Liver (tissue), 9 donors: Measurements from ENCODE around the gene DNAL1. TPM values are rescaled to one million over a fixed set of nuclear protein-coding genes. Genes with fewer than 3 reads are reported as not detected.

ENCODE experiments used
- DNase-seq: peaks from one replicate; pipeline ENCODE4 v3.0.0-alpha.2; 2017; ENCODE audit warnings: low spot score
- H3K27ac ChIP-seq, 2 donors: one replicate each; pipeline ENCODE4 v1.7.0; 2013; ENCODE audit warnings: inconsistent platforms in 2 of 2, low read length in 2 of 2, control low read depth in 1 of 2, low read depth in 1 of 2, mild to moderate bottlenecking in 1 of 2
- H3K27me3 ChIP-seq, 4 donors: one replicate each; pipeline versions ENCODE4 v1.6.1 to v1.7.0; 2013; ENCODE audit warnings: low read length in 3 of 4, inconsistent platforms in 1 of 4, mild to moderate bottlenecking in 1 of 4, moderate library complexity in 1 of 4; ENCODE audit not compliant: control insufficient read depth in 4 of 4, insufficient read depth in 4 of 4
- H3K36me3 ChIP-seq, 4 donors: one replicate each; pipeline versions ENCODE4 v1.6.1 to v1.7.0; 2013; ENCODE audit warnings: low read length in 3 of 4, mild to moderate bottlenecking in 3 of 4, low read depth in 1 of 4, moderate library complexity in 1 of 4; ENCODE audit not compliant: control insufficient read depth in 4 of 4, insufficient read depth in 3 of 4
- H3K4me1 ChIP-seq, 4 donors: one replicate each; pipeline versions ENCODE4 v1.6.1 to v1.7.0; 2013; ENCODE audit warnings: low read length in 3 of 4, mild to moderate bottlenecking in 3 of 4, moderate library complexity in 1 of 4; ENCODE audit not compliant: control insufficient read depth in 4 of 4, insufficient read depth in 4 of 4
- H3K4me3 ChIP-seq, 3 donors: one replicate each; pipeline versions ENCODE4 v1.6.1 to v1.7.0; 2013; ENCODE audit warnings: low read length in 3 of 3, control low read depth in 1 of 3, low read depth in 1 of 3, mild to moderate bottlenecking in 1 of 3
- H3K9ac ChIP-seq, 2 donors: one replicate each; pipeline ENCODE4 v1.7.0; 2013; ENCODE audit warnings: low read length in 2 of 2, mild to moderate bottlenecking in 2 of 2, moderate library complexity in 2 of 2, control low read depth in 1 of 2, low read depth in 1 of 2
- H3K9me3 ChIP-seq, 4 donors: one replicate each; pipeline versions ENCODE4 v1.6.1 to v1.7.0; 2013; ENCODE audit warnings: low read length in 3 of 4; ENCODE audit not compliant: control insufficient read depth in 4 of 4
- EGR1 ChIP-seq, 2 donors: IDR thresholded peaks; 2 replicates each; pipeline ENCODE4 v1.6.1; 2016 to 2018; ENCODE audit warnings: antibody characterized with exemption in 2 of 2, low read depth in 2 of 2
- FOXA1 ChIP-seq: IDR thresholded peaks from 2 replicates; pipeline ENCODE4 v1.6.1; 2016; ENCODE audit warnings: antibody characterized with exemption
- FOXA2 ChIP-seq: IDR thresholded peaks from 2 replicates; pipeline ENCODE4 v1.6.1; 2016; ENCODE audit warnings: antibody characterized with exemption
- GABPA ChIP-seq, 2 donors: IDR thresholded peaks in 1 of 2; conservative IDR thresholded peaks in 1 of 2; 2 replicates each; pipeline ENCODE4 v1.6.1; 2016; ENCODE audit warnings: antibody characterized with exemption in 2 of 2, mild to moderate bottlenecking in 1 of 2, moderate library complexity in 1 of 2
- HNF4A ChIP-seq, 2 donors: conservative IDR thresholded peaks; 2 replicates each; pipeline ENCODE4 v1.6.1; 2016; ENCODE audit warnings: antibody characterized with exemption in 2 of 2, mild to moderate bottlenecking in 2 of 2
- HNF4G ChIP-seq: IDR thresholded peaks from 2 replicates; pipeline ENCODE4 v1.6.1; 2016; ENCODE audit warnings: antibody characterized with exemption
- JUND ChIP-seq, 2 donors: IDR thresholded peaks; 2 replicates each; pipeline ENCODE4 v1.6.1; 2016; ENCODE audit warnings: antibody characterized with exemption in 2 of 2
- NR2F2 ChIP-seq: IDR thresholded peaks from 2 replicates; pipeline ENCODE4 v1.6.1; 2016; ENCODE audit warnings: antibody characterized with exemption
- RAD21 ChIP-seq, 2 donors: IDR thresholded peaks; 2 replicates each; pipeline ENCODE4 v1.6.1; 2016; ENCODE audit warnings: antibody characterized with exemption in 2 of 2, mild to moderate bottlenecking in 2 of 2
- RXRA ChIP-seq, 2 donors: IDR thresholded peaks; 2 replicates each; pipeline ENCODE4 v1.6.1; 2017 to 2018; ENCODE audit warnings: antibody characterized with exemption in 2 of 2, mild to moderate bottlenecking in 1 of 2
- SP1 ChIP-seq: IDR thresholded peaks from 2 replicates; pipeline ENCODE4 v1.6.1; 2018; ENCODE audit warnings: antibody characterized with exemption, mild to moderate bottlenecking
- TAF1 ChIP-seq: conservative IDR thresholded peaks from 2 replicates; pipeline ENCODE4 v1.6.1; 2016; ENCODE audit warnings: antibody characterized with exemption, mild to moderate bottlenecking
- YY1 ChIP-seq: IDR thresholded peaks from 2 replicates; pipeline ENCODE4 v1.6.1; 2016; ENCODE audit warnings: antibody characterized with exemption, mild to moderate bottlenecking
- WGBS: extraction: QIAGEN DNeasy Blood & Tissue Kit; methylation state at CpG from one replicate; pipeline ENCODE4 v1.1.7; 2013; 5-methylcytosine and 5-hydroxymethylcytosine counted together
- polyA plus RNA-seq, 2 donors: library from polyadenylated mRNA; stranded (reverse) in 1 of 2; unstranded in 1 of 2; fragments of 200-250 nt in 1 of 2; fragments of >200 nt in 1 of 2; fragmentation: Nextera tagmentation in 1 of 2; extraction: Ambion mirVana in 1 of 2; gene quantifications; one replicate each; pipeline versions ENCODE4 v1.2.1 to v1.2.3, GENCODE V29; 2013 to 2015
- total RNA-seq, 2 donors: library from RNA; depleted of rRNA; stranded (reverse); fragments of >200 nt; gene quantifications; one replicate each; pipeline ENCODE4 v1.2.3, GENCODE V29; 2014
- TF ChIP-seq, protein P1 (sequence below): IDR thresholded peaks from 2 replicates; pipeline ENCODE4 v1.6.1; 2016; ENCODE audit warnings: antibody characterized with exemption
- TF ChIP-seq, protein P2 (sequence below): IDR thresholded peaks from 2 replicates; pipeline ENCODE4 v1.6.1; 2016; ENCODE audit warnings: antibody characterized with exemption
- TF ChIP-seq, protein P3 (sequence below): IDR thresholded peaks from 2 replicates; pipeline ENCODE4 v1.6.1; 2016; ENCODE audit warnings: antibody characterized with exemption, mild to moderate bottlenecking
- TF ChIP-seq, protein P4 (sequence below): fragments of 150-350 bp; IDR thresholded peaks from 2 replicates; pipeline ENCODE4 v1.5.1; 2017; ENCODE audit warnings: improper control_type of control experiment, low read depth, low read length; ENCODE audit not compliant: missing input control
- TF ChIP-seq, protein P5 (sequence below): IDR thresholded peaks from 2 replicates; pipeline ENCODE4 v1.6.1; 2016; ENCODE audit warnings: antibody characterized with exemption
- donor health status: healthy.
- donor health status: healthy.
- donor health status: healthy.
- donor health status: healthy.
- donor health status: healthy.

The DNAL1 gene, protein sequence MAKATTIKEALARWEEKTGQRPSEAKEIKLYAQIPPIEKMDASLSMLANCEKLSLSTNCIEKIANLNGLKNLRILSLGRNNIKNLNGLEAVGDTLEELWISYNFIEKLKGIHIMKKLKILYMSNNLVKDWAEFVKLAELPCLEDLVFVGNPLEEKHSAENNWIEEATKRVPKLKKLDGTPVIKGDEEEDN
- 1 to 10 TPM; 2.6 to 3.4 TPM for total RNA-seq
- polyA plus RNA-seq = 1 to 10 TPM; 1.9 to 2.1 TPM

DNA sequence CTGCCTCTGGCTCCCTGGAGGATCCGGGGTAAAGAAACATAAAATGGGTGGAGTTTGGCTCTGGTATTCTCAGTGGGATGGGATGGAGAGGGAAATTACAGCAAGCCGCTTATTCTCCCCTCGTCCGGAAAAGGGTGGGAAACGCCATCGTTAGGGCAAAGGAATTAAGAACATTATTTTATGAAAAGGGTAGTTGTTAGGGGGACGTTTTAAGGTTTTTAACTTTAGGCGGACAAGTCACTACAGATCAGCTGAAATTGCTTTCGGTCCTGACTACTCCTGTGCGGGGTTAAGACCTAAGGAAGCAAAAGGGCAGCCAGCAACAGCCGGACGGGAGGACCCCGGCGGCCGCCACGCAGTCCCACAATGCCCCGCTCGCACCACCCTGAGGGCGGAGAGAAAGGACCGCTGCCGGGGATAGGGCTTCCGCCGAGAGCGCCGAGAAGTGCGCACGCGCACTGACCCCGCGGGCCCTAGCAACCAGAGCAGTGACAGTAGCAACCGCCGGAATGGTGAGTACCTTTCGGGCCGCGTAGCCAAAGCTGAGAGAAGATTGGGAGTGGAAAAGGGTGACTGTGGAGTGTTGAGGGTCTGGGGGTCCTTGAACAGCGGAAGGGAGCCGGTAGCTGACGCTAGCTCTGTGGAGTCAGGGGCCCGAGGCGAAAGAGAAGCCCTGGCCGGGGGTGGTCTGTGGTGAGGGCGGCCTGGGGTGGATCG is at the start of gene DNAL1:
TSS of gene DNAL1 (plus strand) at position 456 of the 717 bp plus-strand sequence. CDS start at position 510, 54 bp downstream.
- no peaks in the 10 kb centered on the region for H3K36me3 ChIP-seq
- WGBS = under 1% methylated on average over 43 of the region's 43 CpGs
- no peaks in the 10 kb centered on the region for H3K27me3 ChIP-seq
- H3K9ac ChIP-seq = peak within 1 kb of the TSS; percentile 54 to 95
- H3K9me3 ChIP-seq = no peaks in the 10 kb centered on the region
- H3K4me3 ChIP-seq = peak within 1 kb of the TSS; percentile 74 to 99 (median 88)
- peak; percentile 93 for DNase-seq
- peaks cover 0 to 13% (median 13%) of the 10 kb centered on the region in 4 donors for H3K4me1 ChIP-seq
- H3K27ac ChIP-seq = peak within 1 kb of the TSS; percentile 70 to 86
- TF ChIP-seq NR2F2 = peak; percentile 96
- TF ChIP-seq YY1 = peak; percentile 91
- TF ChIP-seq, protein P1, sequence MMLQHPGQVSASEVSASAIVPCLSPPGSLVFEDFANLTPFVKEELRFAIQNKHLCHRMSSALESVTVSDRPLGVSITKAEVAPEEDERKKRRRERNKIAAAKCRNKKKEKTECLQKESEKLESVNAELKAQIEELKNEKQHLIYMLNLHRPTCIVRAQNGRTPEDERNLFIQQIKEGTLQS = no peak
- TF ChIP-seq TAF1 = peak; percentile 46
- no peak for TF ChIP-seq FOXA1
- TF ChIP-seq, protein P2, sequence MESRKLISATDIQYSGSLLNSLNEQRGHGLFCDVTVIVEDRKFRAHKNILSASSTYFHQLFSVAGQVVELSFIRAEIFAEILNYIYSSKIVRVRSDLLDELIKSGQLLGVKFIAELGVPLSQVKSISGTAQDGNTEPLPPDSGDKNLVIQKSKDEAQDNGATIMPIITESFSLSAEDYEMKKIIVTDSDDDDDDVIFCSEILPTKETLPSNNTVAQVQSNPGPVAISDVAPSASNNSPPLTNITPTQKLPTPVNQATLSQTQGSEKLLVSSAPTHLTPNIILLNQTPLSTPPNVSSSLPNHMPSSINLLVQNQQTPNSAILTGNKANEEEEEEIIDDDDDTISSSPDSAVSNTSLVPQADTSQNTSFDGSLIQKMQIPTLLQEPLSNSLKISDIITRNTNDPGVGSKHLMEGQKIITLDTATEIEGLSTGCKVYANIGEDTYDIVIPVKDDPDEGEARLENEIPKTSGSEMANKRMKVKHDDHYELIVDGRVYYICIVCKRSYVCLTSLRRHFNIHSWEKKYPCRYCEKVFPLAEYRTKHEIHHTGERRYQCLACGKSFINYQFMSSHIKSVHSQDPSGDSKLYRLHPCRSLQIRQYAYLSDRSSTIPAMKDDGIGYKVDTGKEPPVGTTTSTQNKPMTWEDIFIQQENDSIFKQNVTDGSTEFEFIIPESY = peak; percentile 19
- no peak for TF ChIP-seq EGR1 (IDR thresholded peaks at IDR 0.05; ENCODE audit: low read depth in 2 of 2)
- TF ChIP-seq JUND (IDR thresholded peaks at IDR 0.05) = no peak
- TF ChIP-seq, protein P3, sequence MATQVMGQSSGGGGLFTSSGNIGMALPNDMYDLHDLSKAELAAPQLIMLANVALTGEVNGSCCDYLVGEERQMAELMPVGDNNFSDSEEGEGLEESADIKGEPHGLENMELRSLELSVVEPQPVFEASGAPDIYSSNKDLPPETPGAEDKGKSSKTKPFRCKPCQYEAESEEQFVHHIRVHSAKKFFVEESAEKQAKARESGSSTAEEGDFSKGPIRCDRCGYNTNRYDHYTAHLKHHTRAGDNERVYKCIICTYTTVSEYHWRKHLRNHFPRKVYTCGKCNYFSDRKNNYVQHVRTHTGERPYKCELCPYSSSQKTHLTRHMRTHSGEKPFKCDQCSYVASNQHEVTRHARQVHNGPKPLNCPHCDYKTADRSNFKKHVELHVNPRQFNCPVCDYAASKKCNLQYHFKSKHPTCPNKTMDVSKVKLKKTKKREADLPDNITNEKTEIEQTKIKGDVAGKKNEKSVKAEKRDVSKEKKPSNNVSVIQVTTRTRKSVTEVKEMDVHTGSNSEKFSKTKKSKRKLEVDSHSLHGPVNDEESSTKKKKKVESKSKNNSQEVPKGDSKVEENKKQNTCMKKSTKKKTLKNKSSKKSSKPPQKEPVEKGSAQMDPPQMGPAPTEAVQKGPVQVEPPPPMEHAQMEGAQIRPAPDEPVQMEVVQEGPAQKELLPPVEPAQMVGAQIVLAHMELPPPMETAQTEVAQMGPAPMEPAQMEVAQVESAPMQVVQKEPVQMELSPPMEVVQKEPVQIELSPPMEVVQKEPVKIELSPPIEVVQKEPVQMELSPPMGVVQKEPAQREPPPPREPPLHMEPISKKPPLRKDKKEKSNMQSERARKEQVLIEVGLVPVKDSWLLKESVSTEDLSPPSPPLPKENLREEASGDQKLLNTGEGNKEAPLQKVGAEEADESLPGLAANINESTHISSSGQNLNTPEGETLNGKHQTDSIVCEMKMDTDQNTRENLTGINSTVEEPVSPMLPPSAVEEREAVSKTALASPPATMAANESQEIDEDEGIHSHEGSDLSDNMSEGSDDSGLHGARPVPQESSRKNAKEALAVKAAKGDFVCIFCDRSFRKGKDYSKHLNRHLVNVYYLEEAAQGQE = peak; percentile 54
- no peak for TF ChIP-seq HNF4G
- TF ChIP-seq FOXA2 = no peak
- peak in 1 of 2 donors; percentile 84 for TF ChIP-seq GABPA (IDR thresholded peaks at IDR 0.05 in 1 of 2, conservative IDR thresholded peaks at IDR 0.05 in 1 of 2)
- TF ChIP-seq, protein P4, sequence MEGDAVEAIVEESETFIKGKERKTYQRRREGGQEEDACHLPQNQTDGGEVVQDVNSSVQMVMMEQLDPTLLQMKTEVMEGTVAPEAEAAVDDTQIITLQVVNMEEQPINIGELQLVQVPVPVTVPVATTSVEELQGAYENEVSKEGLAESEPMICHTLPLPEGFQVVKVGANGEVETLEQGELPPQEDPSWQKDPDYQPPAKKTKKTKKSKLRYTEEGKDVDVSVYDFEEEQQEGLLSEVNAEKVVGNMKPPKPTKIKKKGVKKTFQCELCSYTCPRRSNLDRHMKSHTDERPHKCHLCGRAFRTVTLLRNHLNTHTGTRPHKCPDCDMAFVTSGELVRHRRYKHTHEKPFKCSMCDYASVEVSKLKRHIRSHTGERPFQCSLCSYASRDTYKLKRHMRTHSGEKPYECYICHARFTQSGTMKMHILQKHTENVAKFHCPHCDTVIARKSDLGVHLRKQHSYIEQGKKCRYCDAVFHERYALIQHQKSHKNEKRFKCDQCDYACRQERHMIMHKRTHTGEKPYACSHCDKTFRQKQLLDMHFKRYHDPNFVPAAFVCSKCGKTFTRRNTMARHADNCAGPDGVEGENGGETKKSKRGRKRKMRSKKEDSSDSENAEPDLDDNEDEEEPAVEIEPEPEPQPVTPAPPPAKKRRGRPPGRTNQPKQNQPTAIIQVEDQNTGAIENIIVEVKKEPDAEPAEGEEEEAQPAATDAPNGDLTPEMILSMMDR = no peak
- TF ChIP-seq, protein P5, sequence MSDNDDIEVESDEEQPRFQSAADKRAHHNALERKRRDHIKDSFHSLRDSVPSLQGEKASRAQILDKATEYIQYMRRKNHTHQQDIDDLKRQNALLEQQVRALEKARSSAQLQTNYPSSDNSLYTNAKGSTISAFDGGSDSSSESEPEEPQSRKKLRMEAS = no peak
- peak; percentile 46 to 67 for TF ChIP-seq RAD21 (IDR thresholded peaks at IDR 0.05)
- peak; percentile 53 for TF ChIP-seq SP1
- peak; percentile 29 to 51 for TF ChIP-seq RXRA (IDR thresholded peaks at IDR 0.05)
- TF ChIP-seq HNF4A (conservative IDR thresholded peaks at IDR 0.05) = peak in 1 of 2 donors; percentile 47
